ENCODE measurements around the gene ITGB1BP1. TPM values are rescaled to one million over a fixed set of nuclear protein-coding genes. Genes with fewer than 3 reads are reported as not detected.

The ITGB1BP1 gene
- total and polyA plus RNA-seq, 9 of the 15 experiments (the other 6 are each of a cell fraction or from before 2014, with no cell fraction given) = 37.8 to 95.3 (median 50.4) TPM

- TF ChIP-seq JUND (IDR thresholded peaks at IDR 0.05; ENCODE audit: borderline replicate concordance, low read depth, low read length) (peak; percentile 37; the same call in 1 of the 2 replicates), JUND (tag; IDR thresholded peaks at IDR 0.05; ENCODE audit: borderline replicate concordance, low read depth, low read length) (no peak), MXD1 (CRISPR knock-in tag; IDR thresholded peaks at IDR 0.05; ENCODE audit: borderline replicate concordance, poor library complexity, severe bottlenecking) (no peak), CEBPG (CRISPR knock-in tag; IDR thresholded peaks at IDR 0.05) (peak; percentile 38; the same call in 1 of the 2 replicates), CEBPG (tag; conservative IDR thresholded peaks at IDR 0.05 in 1 of 2, IDR thresholded peaks at IDR 0.05 in 1 of 2) (no peak; a peak in 1 of 4 replicates), ZNF174 (CRISPR knock-in tag; IDR thresholded peaks at IDR 0.05) (no peak), NFE2L1 (tag; IDR thresholded peaks at IDR 0.05; ENCODE audit: borderline replicate concordance, low read depth) (no peak), SRF (CRISPR knock-in tag; IDR thresholded peaks at IDR 0.05) (no peak), NFIC (IDR thresholded peaks at IDR 0.05) (peak; percentile 61), MCM2 (IDR thresholded peaks at IDR 0.05; ENCODE audit: low read depth) (no peak), FOSL1 (tag; conservative IDR thresholded peaks at IDR 0.05) (peak; percentile 85), CEBPB (tag; IDR thresholded peaks at IDR 0.05) (peak; percentile 53), JUN (IDR thresholded peaks at IDR 0.05; ENCODE audit: borderline replicate concordance, low read depth, low read length) (peak; percentile 58; the same call in 1 of the 2 replicates), JUN (CRISPR knock-in tag; IDR thresholded peaks at IDR 0.05; ENCODE audit: borderline replicate concordance) (no peak), ZC3H4 (CRISPR knock-in tag; IDR thresholded peaks at IDR 0.05; ENCODE audit: borderline replicate concordance) (no peak), TCF3 (CRISPR knock-in tag; IDR thresholded peaks at IDR 0.05) (no peak), ESRRB (CRISPR knock-in tag; IDR thresholded peaks at IDR 0.05; ENCODE audit: borderline replicate concordance) (no peak)
- Histone ChIP-seq H3K9me3 (replicated peaks; ENCODE audit: control insufficient read depth, insufficient read depth, low read depth, low read length) (no peaks in the 10 kb centered on the region), H3K9me1 (ENCODE audit: control insufficient read depth, insufficient read depth, low read length) (no peaks in the 10 kb centered on the region), H3K4me2 (ENCODE audit: insufficient read depth, low read length) (no peak overlapping the region), H3K36me3 (ENCODE audit: control insufficient read depth, insufficient read depth, low read length) (no peaks in the 10 kb centered on the region), H4K20me1 (replicated peaks; ENCODE audit: control insufficient read depth, insufficient read depth, low read length) (no peaks in the 10 kb centered on the region), H2AFZ (ENCODE audit: low read depth, low read length) (peak overlapping the region; percentile 10; the same call in 1 of the 2 replicates), H3K79me2 (ENCODE audit: control insufficient read depth, insufficient read depth, low read length) (no peaks in the 10 kb centered on the region), H3K9ac (ENCODE audit: insufficient read depth in 1 of 2, low read depth in 2 of 2, low read length in 2 of 2) (0 out of 4 replicates have a peak overlapping the region, but pooled peaks of 1 of the 2 experiments have one; percentile 33), H3K4me3 (no peak overlapping the region), H3K4me1 (replicated peaks in 1 of 2; ENCODE audit: control insufficient read depth in 2 of 2, insufficient read depth in 2 of 2, low read length in 2 of 2) (peaks cover 4 to 7% of the 10 kb centered on the region in 2 experiments; a peak in 3 of 5 replicates), H3K27ac (ENCODE audit: extremely low read depth, low read depth, low read length) (no peak overlapping the region), H3K27me3 (ENCODE audit: control insufficient read depth in 2 of 2, insufficient read depth in 2 of 2, low read length in 2 of 2) (peaks cover 0 to 11% of the 10 kb centered on the region in 2 experiments; a peak in 2 of 5 replicates)
- BruUV-seq (replicated peaks) = no TSS peak
- intact Hi-C loops (cut with micrococcal nuclease) = no loop called here
- no peak for ATAC-seq
- in situ Hi-C loops (cut with MboI) = no loop called here
- POLR2A ChIA-PET = interaction anchor here (0.6 to 1.1 kb wide), 4 partner anchors 12 to 174 kb away, joined by 3 to 4 read pairs (median 4); partner anchors contain the start of gene ADAM17
- CTCF ChIA-PET (ENCODE audit: low intra/inter-chr PET ratio) = no interaction called here
- DNase-seq (ENCODE audit: extremely low read depth in 1 of 4, low spot score in 3 of 4) = no peak
- WGBS (ENCODE audit: insufficient coverage, low coverage, missing lambda C conversion rate) = 60% methylated on average over 18 of the region's 18 CpGs
- peak; percentile 75 for FAIRE-seq
Measured at GRCh38 chr2:9380702-9381628, 42.4 kb downstream of the ITGB1BP1 start.
